HepG2 (cell line): Measurements from ENCODE around the gene USP24. TPM values are rescaled to one million over a fixed set of nuclear protein-coding genes. Genes with fewer than 3 reads are reported as not detected.

Experiments
- AKNA ChIP-seq: sonication (generic); formaldehyde crosslinking; IDR thresholded peaks from 2 replicates; pipeline ENCODE4 v1.4.0; 2020; ENCODE audit warnings: missing genetic modification reagents, borderline replicate concordance
- CREM ChIP-seq, 2 experiments: sonication (generic) in 1 of 2; formaldehyde crosslinking in 1 of 2; IDR thresholded peaks; 2 replicates each; pipeline versions ENCODE4 v1.4.0 to v1.6.1; 2016 to 2020; ENCODE audit warnings: antibody characterized with exemption in 1 of 2, mild to moderate bottlenecking in 1 of 2, missing genetic modification reagents in 1 of 2
- KLF12 ChIP-seq: sonication (generic); formaldehyde crosslinking; IDR thresholded peaks from 2 replicates; pipeline ENCODE4 v1.4.0; 2020; ENCODE audit warnings: missing genetic modification reagents, borderline replicate concordance
- MED1 ChIP-seq: sonication (generic); formaldehyde crosslinking; IDR thresholded peaks from 2 replicates; pipeline ENCODE4 v1.4.0; 2020; ENCODE audit warnings: missing genetic modification reagents
- MYPOP ChIP-seq: sonication (generic); formaldehyde crosslinking; IDR thresholded peaks from 2 replicates; pipeline ENCODE4 v1.8.1; 2023; ENCODE audit warnings: mild to moderate bottlenecking, moderate library complexity, missing genetic modification reagents
- NCOA2 ChIP-seq: sonication (generic); formaldehyde crosslinking; IDR thresholded peaks from 2 replicates; pipeline ENCODE4 v1.8.0; 2022; ENCODE audit warnings: inconsistent platforms
- NFATC3 ChIP-seq: sonication (generic); formaldehyde crosslinking; IDR thresholded peaks from 2 replicates; pipeline ENCODE4 v1.5.1; 2020; ENCODE audit warnings: mild to moderate bottlenecking, missing genetic modification reagents
- NFE2 ChIP-seq: sonication (generic); formaldehyde crosslinking; IDR thresholded peaks from 2 replicates; pipeline ENCODE4 v1.4.0; 2020; ENCODE audit warnings: missing genetic modification reagents
- SIN3A ChIP-seq: IDR thresholded peaks from 2 replicates; pipeline ENCODE4 v1.6.1; 2011; ENCODE audit warnings: low read depth, mild to moderate bottlenecking, control low read depth, low read length, borderline replicate concordance
- SMC3 ChIP-seq: IDR thresholded peaks from 2 replicates; pipeline ENCODE4 v1.6.1; 2011; ENCODE audit warnings: low read length, improper control_type of control experiment
- TOPORS ChIP-seq: sonication (generic); formaldehyde crosslinking; IDR thresholded peaks from 2 replicates; pipeline ENCODE4 v1.8.0; 2023; ENCODE audit warnings: mild to moderate bottlenecking, missing genetic modification reagents
- ZBTB21 ChIP-seq: sonication (generic); formaldehyde crosslinking; IDR thresholded peaks from 2 replicates; pipeline ENCODE4 v1.4.0; 2020; ENCODE audit warnings: missing genetic modification reagents
- ZEB1 ChIP-seq: IDR thresholded peaks from 2 replicates; pipeline ENCODE4 v1.6.1; 2012; ENCODE audit warnings: mild to moderate bottlenecking, low read depth, inconsistent platforms; ENCODE audit not compliant: insufficient replicate concordance
- ZNF121 ChIP-seq: sonication (generic); formaldehyde crosslinking; IDR thresholded peaks from 2 replicates; pipeline ENCODE4 v1.5.0; 2020; ENCODE audit warnings: mild to moderate bottlenecking, missing genetic modification reagents
- ZNF160 ChIP-seq: sonication (generic); formaldehyde crosslinking; IDR thresholded peaks from 2 replicates; pipeline ENCODE4 v1.8.0; 2022; ENCODE audit warnings: mild to moderate bottlenecking, inconsistent platforms, missing genetic modification reagents
- ZNF33B ChIP-seq: sonication (generic); formaldehyde crosslinking; IDR thresholded peaks from 2 replicates; pipeline ENCODE4 v1.5.1; 2020; ENCODE audit warnings: mild to moderate bottlenecking, missing genetic modification reagents
- ZXDC ChIP-seq: sonication (generic); formaldehyde crosslinking; IDR thresholded peaks from 2 replicates; pipeline ENCODE4 v1.5.0; 2020; ENCODE audit warnings: mild to moderate bottlenecking, missing genetic modification reagents
- polyA plus RNA-seq, 8 experiments: library from polyadenylated mRNA; depleted of rRNA in 3 of 8; stranded (reverse) in 7 of 8; unstranded in 1 of 8; fragments of >200 nt; fragmentation: Illumina TruSeq in 4 of 8; extraction: Trizol in 4 of 8; gene quantifications; 2 replicates each; pipeline versions ENCODE4 v1.2.1 to v1.2.3, GENCODE V29; 2011 to 2016; ENCODE audit warnings: low read depth in 4 of 8, missing spikeins in 1 of 8, mixed read lengths in 1 of 8; ENCODE audit not compliant: insufficient read depth in 1 of 8
- total RNA-seq, 5 experiments: library from RNA; depleted of rRNA; stranded (reverse); fragments of >200 nt; fragmentation: Illumina TruSeq; extraction: Trizol; gene quantifications; 2 replicates each; pipeline ENCODE4 v1.2.3, GENCODE V29; 2016; ENCODE audit warnings: low read depth in 1 of 5
- TF ChIP-seq, protein P1 (sequence below): sonication (generic); IDR thresholded peaks from 2 replicates; pipeline ENCODE4 v1.6.1; 2016; ENCODE audit warnings: low read depth, borderline replicate concordance

USP24 gene
- total and polyA plus RNA-seq, 2 of the 13 experiments (the other 11 are each of a cell fraction or from before 2014, with no cell fraction given), result 18.8 to 47.6 TPM

- TF ChIP-seq ZNF33B (CRISPR knock-in tag) (no peak), NCOA2 (CRISPR knock-in tag) (peak; percentile 16; the same call in 1 of the 2 replicates), NFATC3 (CRISPR knock-in tag) (no peak), KLF12 (CRISPR knock-in tag) (no peak), MED1 (CRISPR knock-in tag) (peak; percentile 58; the same call in 1 of the 2 replicates), SMC3 (no peak), NFE2 (no peak), CREM (IDR thresholded peaks at IDR 0.05) (no peak), CREM (CRISPR knock-in tag; IDR thresholded peaks at IDR 0.05) (no peak), ZNF160 (CRISPR knock-in tag) (no peak), AKNA (CRISPR knock-in tag) (no peak), ZEB1 (no peak), ZBTB21 (CRISPR knock-in tag) (no peak), ZXDC (CRISPR knock-in tag) (no peak; the same call in 1 of the 2 replicates), SIN3A (0 out of 2 replicates have a peak, but pooled peaks have one; percentile 34), MYPOP (peak; percentile 94), ZNF121 (CRISPR knock-in tag) (no peak; the same call in 1 of the 2 replicates), TOPORS (CRISPR knock-in tag) (no peak)
- TF ChIP-seq, protein P1, sequence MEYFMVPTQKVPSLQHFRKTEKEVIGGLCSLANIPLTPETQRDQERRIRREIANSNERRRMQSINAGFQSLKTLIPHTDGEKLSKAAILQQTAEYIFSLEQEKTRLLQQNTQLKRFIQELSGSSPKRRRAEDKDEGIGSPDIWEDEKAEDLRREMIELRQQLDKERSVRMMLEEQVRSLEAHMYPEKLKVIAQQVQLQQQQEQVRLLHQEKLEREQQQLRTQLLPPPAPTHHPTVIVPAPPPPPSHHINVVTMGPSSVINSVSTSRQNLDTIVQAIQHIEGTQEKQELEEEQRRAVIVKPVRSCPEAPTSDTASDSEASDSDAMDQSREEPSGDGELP, result no peak
These were observed at the start of gene USP24 (continued) for GRCh38 chr1:55215194-55216021.
